Measurements from ENCODE around the gene RARG.
A peak's percentile ranks its signal among the peaks of the same experiment; 100 is the strongest.

RARG gene

GRCh38 chr12:53255996-53256395 is 24.0 kb upstream of the RARG start:
- TF ChIP-seq CTCF (IDR thresholded peaks at IDR 0.05; ENCODE audit: low read depth, low read length): no peak
- DNase-seq (ENCODE audit: extremely low read depth, low read depth): no peak

GRCh38 chr12:53254816-53255545 is 23.0 kb upstream of the RARG start:
- TF ChIP-seq CTCF (IDR thresholded peaks at IDR 0.05; ENCODE audit: low read depth, low read length): no peak
- no peak for DNase-seq (ENCODE audit: extremely low read depth, low read depth)

GRCh38 chr12:53253298-53253697 is 21.3 kb upstream of the RARG start:
- no peak for TF ChIP-seq CTCF (IDR thresholded peaks at IDR 0.05; ENCODE audit: low read depth, low read length)
- no peak for DNase-seq (ENCODE audit: extremely low read depth, low read depth)

GRCh38 chr12:53252349-53252916 is 20.4 kb upstream of the RARG start:
- no peak for DNase-seq (ENCODE audit: extremely low read depth, low read depth)
- TF ChIP-seq CTCF (IDR thresholded peaks at IDR 0.05; ENCODE audit: low read depth, low read length): no peak

- peak; percentile 27 for DNase-seq (ENCODE audit: extremely low read depth, low read depth)
- TF ChIP-seq CTCF (IDR thresholded peaks at IDR 0.05; ENCODE audit: low read depth, low read length): peak; percentile 48
These were observed 19.7 kb upstream of the RARG start for GRCh38 chr12:53251477-53252348.

- DNase-seq (ENCODE audit: extremely low read depth, low read depth): no peak
- TF ChIP-seq CTCF (IDR thresholded peaks at IDR 0.05; ENCODE audit: low read depth, low read length): no peak
These were observed 13.3 kb upstream of the RARG start for GRCh38 chr12:53245286-53245685.

GRCh38 chr12:53244337-53244736 is 12.3 kb upstream of the RARG start:
- no peak for DNase-seq (ENCODE audit: extremely low read depth, low read depth)
- no peak for TF ChIP-seq CTCF (IDR thresholded peaks at IDR 0.05; ENCODE audit: low read depth, low read length)
